GM13976 (cell line): ENCODE data around the gene GALNT13.

ENCODE experiments used
- DNase-seq: peaks from one replicate; pipeline ENCODE4 v3.0.0; 2012; ENCODE audit warnings: low spot score
- CTCF ChIP-seq: IDR thresholded peaks from 2 replicates; pipeline ENCODE4 v1.5.1; 2012; ENCODE audit warnings: borderline replicate concordance, mild to moderate bottlenecking; ENCODE audit not compliant: insufficient read depth; ENCODE audit errors: extremely low read depth, missing control alignments, control extremely low read depth
- in situ Hi-C: fragments of 300-500 bp; cut with MboI; formaldehyde crosslinking; loops from one replicate; pipeline ENCODE4 v1.12.0; 2022; ENCODE audit warnings: low sequenced_read_pairs, mixed read lengths, inconsistent platforms; ENCODE audit not compliant: unreplicated experiment

Gene GALNT13

GRCh38 chr2:154130821-154131220 is 259.1 kb downstream of the GALNT13 start:
- DNase-seq = no peak
- in situ Hi-C loops = no loop called here
- no peak for TF ChIP-seq CTCF

GRCh38 chr2:154132827-154133226 is 261.1 kb downstream of the GALNT13 start:
- no peak for DNase-seq
- in situ Hi-C loops = no loop called here
- TF ChIP-seq CTCF = no peak

GRCh38 chr2:154133823-154134222 is 262.1 kb downstream of the GALNT13 start:
- TF ChIP-seq CTCF = no peak
- in situ Hi-C loops = no loop called here
- DNase-seq = no peak

- in situ Hi-C loops = no loop called here
- DNase-seq = no peak
- TF ChIP-seq CTCF = no peak
These were observed 268.7 kb downstream of the GALNT13 start for GRCh38 chr2:154140249-154141025.

GRCh38 chr2:154142480-154142879 is 270.8 kb downstream of the GALNT13 start:
- TF ChIP-seq CTCF = no peak
- DNase-seq = no peak
- in situ Hi-C loops = no loop called here

- no peak for TF ChIP-seq CTCF
- DNase-seq = no peak
- in situ Hi-C loops = no loop called here
These were observed 271.4 kb downstream of the GALNT13 start for GRCh38 chr2:154143105-154143504.
